ENCODE results near the gene ELL. TPM values are rescaled to one million over a fixed set of nuclear protein-coding genes. Genes with fewer than 3 reads are reported as not detected.

ELL gene
- total RNA-seq, 1 donor from 2014 or later: 11.6 TPM

GRCh38 chr19:18392926-18393325 is 128.9 kb downstream of the ELL start:
- Mint-ChIP-seq H3K27ac (ENCODE audit: unreplicated experiment) (no peak overlapping the region), H3K9me3 (ENCODE audit: unreplicated experiment) (peaks cover 1% of the 10 kb centered on the region), H3K27me3 (ENCODE audit: unreplicated experiment) (peaks cover 6% of the 10 kb centered on the region), H3K36me3 (ENCODE audit: unreplicated experiment) (no peaks in the 10 kb centered on the region), H3K4me3 (ENCODE audit: unreplicated experiment) (no peak overlapping the region), H3K4me1 (ENCODE audit: low read depth, unreplicated experiment) (no peaks in the 10 kb centered on the region)
- DNase-seq: no peak
- TF ChIP-seq CTCF (IDR thresholded peaks at IDR 0.05; ENCODE audit: partially characterized antibody, unreplicated experiment): no peak

Other genes with a start within 250 kb of the ELL start
- gene IQCN, start 247.6 kb downstream of the ELL start, total RNA-seq (ENCODE audit: unreplicated experiment): 23.6 TPM
- 341 TPM for gene JUND, start 240.4 kb downstream of the ELL start, total RNA-seq (ENCODE audit: unreplicated experiment)
- 137 TPM for gene LSM4, start 199.0 kb downstream of the ELL start, total RNA-seq (ENCODE audit: unreplicated experiment)
- 25.6 TPM for gene PGPEP1, start 181.5 kb downstream of the ELL start, total RNA-seq (ENCODE audit: unreplicated experiment)
- gene GDF15, start 135.9 kb downstream of the ELL start, total RNA-seq (ENCODE audit: unreplicated experiment): 8.9 TPM
- not detected for gene LRRC25, start 124.4 kb downstream of the ELL start, total RNA-seq (ENCODE audit: unreplicated experiment)
- gene SSBP4, start 102.7 kb downstream of the ELL start, total RNA-seq (ENCODE audit: unreplicated experiment): 177 TPM
- gene ISYNA1, start 83.9 kb downstream of the ELL start, total RNA-seq (ENCODE audit: unreplicated experiment): 111 TPM
- gene FKBP8, start 21.5 kb upstream of the ELL start, total RNA-seq (ENCODE audit: unreplicated experiment): 203 TPM
- 71.3 TPM for gene KXD1, start 35.8 kb upstream of the ELL start, total RNA-seq (ENCODE audit: unreplicated experiment)
- gene UBA52, start 49.8 kb upstream of the ELL start, total RNA-seq (ENCODE audit: unreplicated experiment): 826 TPM
- gene REX1BD, start 66.7 kb upstream of the ELL start, total RNA-seq (ENCODE audit: unreplicated experiment): 54.3 TPM
- 55.3 TPM for gene CRLF1, start 84.7 kb upstream of the ELL start, total RNA-seq (ENCODE audit: unreplicated experiment)
- gene TMEM59L, start 90.8 kb upstream of the ELL start, total RNA-seq (ENCODE audit: unreplicated experiment): 92.3 TPM
- gene KLHL26, start 115.0 kb upstream of the ELL start, total RNA-seq (ENCODE audit: unreplicated experiment): 12.0 TPM
- gene CRTC1, start 161.6 kb upstream of the ELL start, total RNA-seq (ENCODE audit: unreplicated experiment): 28.8 TPM

All from glutamatergic neuron (in vitro differentiated cells).